SK-N-SH (cell line): ENCODE data around the gene CSF3. TPM values are rescaled to one million over a fixed set of nuclear protein-coding genes. Genes with fewer than 3 reads are reported as not detected.

ENCODE experiments used
- CTCF ChIA-PET: fragments of 300-600, 350-600 bp; formaldehyde crosslinking; extraction: SDS; loops from one replicate; lab custom pipeline; 2021; lab: Yijun Ruan, JAX
- POLR2A ChIA-PET: fragments of 350-600 bp; sonication (Branson Sonifier 250); formaldehyde crosslinking; extraction: SDS; loops from one replicate; lab custom pipeline; 2020; ENCODE audit warnings: antibody characterized with exemption, inconsistent platforms; lab: Yijun Ruan, JAX
- DNase-seq: peaks from one replicate; pipeline ENCODE4 v3.0.0; 2012
- H2AFZ ChIP-seq: fragments of 200-600 bp; sonication (generic); 2 replicates; pipeline ENCODE4 v1.8.1; 2016; ENCODE audit warnings: antibody characterized with exemption, mild to moderate bottlenecking, low read depth
- H3F3A ChIP-seq: fragments of 200-600 bp; sonication (generic); replicated peaks from 2 replicates; pipeline ENCODE3; 2016; ENCODE audit warnings: antibody characterized with exemption, mild to moderate bottlenecking; ENCODE audit not compliant: insufficient read depth
- H3K27ac ChIP-seq, 2 experiments: fragments of 200-500 bp in 1 of 2; fragments of 200-600 bp in 1 of 2; sonication (Bioruptor generic) in 1 of 2; sonication (generic), shearing (Covaris generic) in 1 of 2; 2 replicates each; pipeline versions ENCODE4 v1.5.1 to v1.6.1; 2014 to 2016; ENCODE audit warnings: low read depth in 2 of 2, inconsistent platforms in 1 of 2, low read length in 1 of 2, mild to moderate bottlenecking in 1 of 2, mixed read lengths in 1 of 2
- H3K27me3 ChIP-seq: fragments of 200-600 bp; sonication (generic), shearing (Covaris generic); 2 replicates; pipeline ENCODE4 v1.6.1; 2016; ENCODE audit warnings: mixed run types; ENCODE audit not compliant: insufficient read depth
- H3K36me3 ChIP-seq, 2 experiments: fragments of 200-500 bp in 1 of 2; fragments of 200-600 bp in 1 of 2; sonication (Bioruptor generic) in 1 of 2; sonication (generic) in 1 of 2; replicated peaks in 1 of 2; 2 replicates each; pipeline versions ENCODE3 to v1.5.1; 2014 to 2016; ENCODE audit warnings: low read length in 1 of 2, mild to moderate bottlenecking in 1 of 2; ENCODE audit not compliant: insufficient read depth in 2 of 2, control insufficient read depth in 1 of 2
- H3K4me1 ChIP-seq, 2 experiments: fragments of 200-500 bp in 1 of 2; fragments of 200-600 bp in 1 of 2; sonication (Bioruptor generic) in 1 of 2; sonication (generic), shearing (Covaris generic) in 1 of 2; 2 replicates each; pipeline versions ENCODE4 v1.5.1 to v1.6.1; 2014 to 2016; ENCODE audit warnings: low read depth in 1 of 2, low read length in 1 of 2, mixed run types in 1 of 2; ENCODE audit not compliant: insufficient read depth in 2 of 2, control insufficient read depth in 1 of 2
- H3K4me2 ChIP-seq: fragments of 200-600 bp; sonication (generic), shearing (Covaris generic); 2 replicates; pipeline ENCODE4 v1.6.1; 2017; ENCODE audit warnings: mixed run types
- H3K4me3 ChIP-seq, 2 experiments: fragments of 200-500 bp in 1 of 2; fragments of 200-600 bp in 1 of 2; sonication (Bioruptor generic) in 1 of 2; sonication (generic), shearing (Covaris generic) in 1 of 2; 2 replicates each; pipeline versions ENCODE4 v1.5.1 to v1.8.1; 2014 to 2016; ENCODE audit warnings: low read depth in 2 of 2, inconsistent platforms in 1 of 2, low read length in 1 of 2, mild to moderate bottlenecking in 1 of 2, mixed read lengths in 1 of 2, moderate library complexity in 1 of 2
- H3K79me2 ChIP-seq: fragments of 200-600 bp; sonication (generic); 2 replicates; pipeline ENCODE4 v1.8.1; 2017; ENCODE audit warnings: mild to moderate bottlenecking; ENCODE audit not compliant: insufficient read depth
- H3K9ac ChIP-seq: fragments of 200-600 bp; sonication (generic); 2 replicates; pipeline ENCODE4 v1.6.1; 2017; ENCODE audit warnings: mixed run types
- H3K9me2 ChIP-seq: fragments of 200-600 bp; sonication (generic); 2 replicates; pipeline ENCODE4 v1.6.1; 2017; ENCODE audit warnings: mixed run types
- H3K9me3 ChIP-seq: fragments of 200-600 bp; sonication (generic); 2 replicates; pipeline ENCODE4 v1.6.1; 2017; ENCODE audit warnings: mixed run types, mild to moderate bottlenecking, moderate library complexity
- H4K20me1 ChIP-seq: fragments of 200-600 bp; sonication (generic); 2 replicates; pipeline ENCODE4 v1.6.1; 2017; ENCODE audit warnings: mild to moderate bottlenecking, mixed run types; ENCODE audit not compliant: insufficient read depth
- EP300 ChIP-seq, 2 experiments: IDR thresholded peaks; 2 replicates each; pipeline versions ENCODE4 v1.4.0 to v1.6.1; 2012; ENCODE audit warnings: borderline replicate concordance in 1 of 2, low read depth in 1 of 2, low read length in 1 of 2
- FOXM1 ChIP-seq: IDR thresholded peaks from 2 replicates; pipeline ENCODE4 v1.4.0; 2012; ENCODE audit warnings: low read depth, mild to moderate bottlenecking
- IRF3 ChIP-seq: fragments of 150-350 bp; IDR thresholded peaks from 2 replicates; pipeline ENCODE4 v1.6.1; 2016; ENCODE audit warnings: mild to moderate bottlenecking, low read depth, low read length
- JUND ChIP-seq: IDR thresholded peaks from 2 replicates; pipeline ENCODE4 v1.4.0; 2012
- MEF2A ChIP-seq: IDR thresholded peaks from 2 replicates; pipeline ENCODE4 v1.4.0; 2012; ENCODE audit warnings: low read depth, borderline replicate concordance
- NRF1 ChIP-seq: IDR thresholded peaks from 2 replicates; pipeline ENCODE4 v1.6.1; 2012; ENCODE audit warnings: low read depth, mild to moderate bottlenecking, low read length
- PBX3 ChIP-seq: IDR thresholded peaks from 2 replicates; pipeline ENCODE4; 2012
- POLR2AphosphoS5 ChIP-seq: IDR thresholded peaks from 2 replicates; pipeline ENCODE4 v1.6.1; 2012; ENCODE audit warnings: low read depth, low read length
- RAD21 ChIP-seq: IDR thresholded peaks from 2 replicates; pipeline ENCODE4 v1.6.1; 2012; ENCODE audit warnings: mild to moderate bottlenecking, low read length
- RFX5 ChIP-seq: IDR thresholded peaks from 2 replicates; pipeline ENCODE4 v1.6.1; 2012; ENCODE audit warnings: mild to moderate bottlenecking, improper control_type of control experiment, low read length
- RXRA ChIP-seq: IDR thresholded peaks from 2 replicates; pipeline ENCODE4 v1.4.0; 2012; ENCODE audit warnings: low read depth, mild to moderate bottlenecking, borderline replicate concordance
- SMC3 ChIP-seq: IDR thresholded peaks from 2 replicates; pipeline ENCODE4 v1.6.1; 2012; ENCODE audit warnings: low read depth, low read length, improper control_type of control experiment
- TCF12 ChIP-seq: IDR thresholded peaks from 2 replicates; pipeline ENCODE4 v1.4.0; 2012
- YY1 ChIP-seq: IDR thresholded peaks from 2 replicates; pipeline ENCODE4 v1.4.0; 2012; ENCODE audit warnings: low read depth, mild to moderate bottlenecking
- WGBS: methylation state at CpG from one replicate; pipeline ENCODE4 v1.1.6; 2017; ENCODE audit warnings: low lambda C conversion rate; 5-methylcytosine and 5-hydroxymethylcytosine counted together
- polyA plus RNA-seq, 3 experiments: library from polyadenylated mRNA; depleted of rRNA; stranded (reverse); fragments of >200 nt; gene quantifications; 2 replicates each; pipeline ENCODE4 v1.2.3, GENCODE V29; 2012
- TF ChIP-seq, protein P1 (sequence below): IDR thresholded peaks from 2 replicates; pipeline ENCODE4 v1.4.0; 2012; ENCODE audit warnings: low read depth
- TF ChIP-seq, protein P2 (sequence below): IDR thresholded peaks from 2 replicates; pipeline ENCODE4 v1.4.0; 2012; ENCODE audit warnings: low read depth, borderline replicate concordance

Gene CSF3
- polyA plus RNA-seq, 1 of the 3 experiments (the other 2 are of a cell fraction): not detected

DNA sequence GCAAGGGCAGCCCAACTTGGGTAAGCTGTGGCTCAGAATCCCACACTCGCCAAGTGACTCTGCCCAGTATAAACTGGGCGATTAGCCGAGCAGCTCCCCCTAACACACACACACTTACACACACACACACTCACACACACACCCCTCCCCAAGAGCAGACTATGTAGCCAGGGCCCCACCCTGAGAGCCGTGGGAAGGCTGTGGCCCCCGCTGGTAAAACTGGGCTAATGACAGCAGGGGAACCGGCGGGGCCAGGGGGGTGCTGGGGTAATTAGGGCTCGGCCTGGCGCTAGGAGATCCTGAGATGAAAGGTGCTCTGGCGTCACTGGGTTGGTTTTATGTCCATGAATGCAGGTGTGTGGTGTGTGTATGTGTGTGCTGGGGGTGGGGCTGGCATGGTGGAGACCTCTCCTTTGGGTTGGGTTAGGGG lies 46.4 kb downstream of the CSF3 start:
- H4K20me1 ChIP-seq: no peaks in the 10 kb centered on the region
- H3K9ac ChIP-seq: no peak overlapping the region
- H3K9me3 ChIP-seq: no peaks in the 10 kb centered on the region
- TF ChIP-seq IRF3 (no peak), EP300 (IDR thresholded peaks at IDR 0.05; ENCODE audit: borderline replicate concordance in 1 of 2, low read depth in 1 of 2, low read length in 1 of 2) (no peak), SMC3 (no peak), RXRA (no peak), YY1 (no peak), RFX5 (no peak), RAD21 (no peak), MEF2A (no peak), NRF1 (no peak), JUND (no peak), FOXM1 (no peak), POLR2AphosphoS5 (no peak), PBX3 (no peak), TCF12 (no peak)
- TF ChIP-seq, protein P1, sequence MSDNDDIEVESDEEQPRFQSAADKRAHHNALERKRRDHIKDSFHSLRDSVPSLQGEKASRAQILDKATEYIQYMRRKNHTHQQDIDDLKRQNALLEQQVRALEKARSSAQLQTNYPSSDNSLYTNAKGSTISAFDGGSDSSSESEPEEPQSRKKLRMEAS: no peak
- TF ChIP-seq, protein P2, sequence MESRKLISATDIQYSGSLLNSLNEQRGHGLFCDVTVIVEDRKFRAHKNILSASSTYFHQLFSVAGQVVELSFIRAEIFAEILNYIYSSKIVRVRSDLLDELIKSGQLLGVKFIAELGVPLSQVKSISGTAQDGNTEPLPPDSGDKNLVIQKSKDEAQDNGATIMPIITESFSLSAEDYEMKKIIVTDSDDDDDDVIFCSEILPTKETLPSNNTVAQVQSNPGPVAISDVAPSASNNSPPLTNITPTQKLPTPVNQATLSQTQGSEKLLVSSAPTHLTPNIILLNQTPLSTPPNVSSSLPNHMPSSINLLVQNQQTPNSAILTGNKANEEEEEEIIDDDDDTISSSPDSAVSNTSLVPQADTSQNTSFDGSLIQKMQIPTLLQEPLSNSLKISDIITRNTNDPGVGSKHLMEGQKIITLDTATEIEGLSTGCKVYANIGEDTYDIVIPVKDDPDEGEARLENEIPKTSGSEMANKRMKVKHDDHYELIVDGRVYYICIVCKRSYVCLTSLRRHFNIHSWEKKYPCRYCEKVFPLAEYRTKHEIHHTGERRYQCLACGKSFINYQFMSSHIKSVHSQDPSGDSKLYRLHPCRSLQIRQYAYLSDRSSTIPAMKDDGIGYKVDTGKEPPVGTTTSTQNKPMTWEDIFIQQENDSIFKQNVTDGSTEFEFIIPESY: no peak
- H3K79me2 ChIP-seq: peaks cover 17% of the 10 kb centered on the region; the same call in 1 of the 2 replicates
- 83% methylated on average over 10 of the region's 10 CpGs for WGBS
- no peak overlapping the region for H3K27ac ChIP-seq
- H3F3A ChIP-seq: peaks cover 3% of the 10 kb centered on the region
- no peak overlapping the region for H3K4me3 ChIP-seq
- H2AFZ ChIP-seq: no peak overlapping the region
- CTCF ChIA-PET: interaction anchor here (0.7 to 12.8 kb wide), 15 partner anchors 11 to 229 kb away, joined by 3 to 160 read pairs (median 4); no protein-coding TSS in a partner anchor
- DNase-seq: no peak
- no peaks in the 10 kb centered on the region for H3K27me3 ChIP-seq
- no peak overlapping the region for H3K4me2 ChIP-seq
- POLR2A ChIA-PET: interaction anchor here (1.6 kb wide), 1 partner anchor 51 kb away, joined by 4 read pairs; no protein-coding TSS in a partner anchor
- H3K36me3 ChIP-seq: no peaks in the 10 kb centered on the region
- peaks cover 13 to 32% of the 10 kb centered on the region in 2 experiments; a peak in 3 of 4 replicates for H3K4me1 ChIP-seq
- no peaks in the 10 kb centered on the region for H3K9me2 ChIP-seq
